Endothelial cell of umbilical vein (primary cell): ENCODE measurements around the gene INSYN2B. TPM values are rescaled to one million over a fixed set of nuclear protein-coding genes. Genes with fewer than 3 reads are reported as not detected.

Source experiments
- BruUV-seq: library from RNA; stranded (reverse); fragments of 400-500 nt; replicated peaks from 2 replicates; lab custom pipeline; 2021; lab: Mats Ljungman, UMichigan
- CTCF ChIA-PET: fragments of 300-600, 350-600 bp; sonication (Branson Sonifier 250); formaldehyde crosslinking; loops from one replicate; lab custom pipeline; 2021; ENCODE audit warnings: antibody characterized with exemption, inconsistent platforms; lab: Charles Lee
- POLR2A ChIA-PET: fragments of 300-600, 350-600 bp; sonication (Branson Sonifier 250); formaldehyde crosslinking; loops from one replicate; lab custom pipeline; 2021; ENCODE audit warnings: antibody characterized with exemption, inconsistent platforms; lab: Charles Lee
- DNase-seq: peaks from one replicate; pipeline ENCODE4 v3.0.0-alpha.2; 2011; ENCODE audit warnings: low read depth, low spot score
- FAIRE-seq: peaks from 2 replicates; lab custom pipeline; 2011; peaks lifted over from hg19 to GRCh38; lab: Jason Lieb, UNC
- H2AFZ ChIP-seq: 2 replicates; pipeline ENCODE4 v1.6.0; 2012; ENCODE audit warnings: low read depth, low read length, control low read depth, inconsistent platforms
- H3K27ac ChIP-seq: 2 replicates; pipeline ENCODE4 v1.5.1; 2011; ENCODE audit warnings: low read depth, mild to moderate bottlenecking, control low read depth, low read length, moderate library complexity; ENCODE audit not compliant: insufficient read depth
- H3K27me3 ChIP-seq, 2 experiments: 2 replicates each; pipeline versions ENCODE4 v1.6.0 to v1.6.1; 2011; ENCODE audit warnings: low read length in 2 of 2, mixed read lengths in 1 of 2; ENCODE audit not compliant: control insufficient read depth in 2 of 2, insufficient read depth in 2 of 2
- H3K36me3 ChIP-seq, 2 experiments: 2 replicates in 1 of 2; 3 replicates in 1 of 2; pipeline ENCODE4 v1.5.1; 2011; ENCODE audit warnings: low read length in 2 of 2, mild to moderate bottlenecking in 1 of 2, moderate library complexity in 1 of 2; ENCODE audit not compliant: control insufficient read depth in 2 of 2, insufficient read depth in 2 of 2; ENCODE audit errors: extremely low read depth in 1 of 2
- H3K4me1 ChIP-seq: 3 replicates; pipeline ENCODE4 v1.5.1; 2011; ENCODE audit warnings: mild to moderate bottlenecking, low read length; ENCODE audit not compliant: control insufficient read depth, insufficient read depth; ENCODE audit errors: extremely low read depth
- H3K4me2 ChIP-seq: 2 replicates; pipeline ENCODE4 v1.6.1; 2011; ENCODE audit warnings: low read length, control low read depth, mixed read lengths; ENCODE audit not compliant: insufficient read depth
- H3K4me3 ChIP-seq, 3 experiments: fragments of 200-600 bp in 1 of 3; sonication (generic), shearing (Covaris generic) in 1 of 3; replicated peaks in 1 of 3; 2 replicates each; pipeline ENCODE4 v1.5.1; 2011 to 2016; ENCODE audit warnings: control low read depth in 3 of 3, low read length in 3 of 3, mild to moderate bottlenecking in 2 of 3, inconsistent platforms in 1 of 3, low read depth in 1 of 3, moderate library complexity in 1 of 3; ENCODE audit not compliant: insufficient read depth in 1 of 3
- H3K79me2 ChIP-seq: 2 replicates; pipeline ENCODE4 v1.6.0; 2012; ENCODE audit warnings: low read length, inconsistent platforms; ENCODE audit not compliant: control insufficient read depth, insufficient read depth
- H3K9ac ChIP-seq: replicated peaks from 2 replicates; pipeline ENCODE3; 2011; ENCODE audit warnings: low read length, control low read depth; ENCODE audit not compliant: insufficient read depth; ENCODE audit errors: extremely low read depth
- H3K9me1 ChIP-seq: replicated peaks from 3 replicates; pipeline ENCODE4 v1.6.0; 2011; ENCODE audit warnings: mild to moderate bottlenecking, low read length; ENCODE audit not compliant: control insufficient read depth, insufficient read depth; ENCODE audit errors: extremely low read depth
- H3K9me3 ChIP-seq: replicated peaks from 2 replicates; pipeline ENCODE4 v1.5.1; 2012; ENCODE audit warnings: low read length, inconsistent platforms; ENCODE audit not compliant: control insufficient read depth, insufficient read depth
- H4K20me1 ChIP-seq: replicated peaks from 2 replicates; pipeline ENCODE3; 2011; ENCODE audit warnings: mild to moderate bottlenecking, low read length; ENCODE audit not compliant: control insufficient read depth, insufficient read depth; ENCODE audit errors: extremely low read depth
- CTCF ChIP-seq, 2 donors: IDR thresholded peaks; 1 replicate in 1 of 2; 2 replicates in 1 of 2; pipeline ENCODE4 v1.5.1; 2011; ENCODE audit warnings: low read length in 2 of 2, mild to moderate bottlenecking in 2 of 2, moderate library complexity in 2 of 2, control low read depth in 1 of 2, inconsistent platforms in 1 of 2, low read depth in 1 of 2; ENCODE audit not compliant: insufficient read depth in 1 of 2; ENCODE audit errors: extremely low read depth in 1 of 2
- EZH2 ChIP-seq: IDR thresholded peaks from 2 replicates; pipeline ENCODE4 v1.6.1; 2012; ENCODE audit warnings: borderline replicate concordance, low read depth, mild to moderate bottlenecking, moderate library complexity, low read length, inconsistent platforms; ENCODE audit not compliant: severe bottlenecking
- FOS ChIP-seq: IDR thresholded peaks from 2 replicates; pipeline ENCODE4 v1.6.1; 2011; ENCODE audit warnings: mild to moderate bottlenecking, low read length, moderate library complexity, borderline replicate concordance; ENCODE audit not compliant: insufficient read depth
- GATA2 ChIP-seq: IDR thresholded peaks from 2 replicates; pipeline ENCODE4 v1.7.0; 2011; ENCODE audit warnings: low read depth, mild to moderate bottlenecking, moderate library complexity, mixed read lengths, low read length; ENCODE audit not compliant: insufficient read length, insufficient read depth
- JUN ChIP-seq: IDR thresholded peaks from 2 replicates; pipeline ENCODE4 v1.6.1; 2011; ENCODE audit warnings: borderline replicate concordance, low read depth; ENCODE audit not compliant: insufficient read length, insufficient read depth
- MAX ChIP-seq: IDR thresholded peaks from 2 replicates; pipeline ENCODE4 v1.6.1; 2011; ENCODE audit not compliant: insufficient read depth, insufficient read length
- MYC ChIP-seq: IDR thresholded peaks from one replicate; pipeline ENCODE4 v1.6.1; 2011; ENCODE audit warnings: mild to moderate bottlenecking, low read depth, low read length
- POLR2A ChIP-seq: IDR thresholded peaks from 2 replicates; pipeline ENCODE4 v1.6.1; 2012; ENCODE audit warnings: low read depth, mild to moderate bottlenecking, control low read depth, low read length
- POLR2AphosphoS5 ChIP-seq: IDR thresholded peaks from 2 replicates; pipeline ENCODE4 v1.6.1; 2012; ENCODE audit warnings: low read depth, mild to moderate bottlenecking, control low read depth, low read length, moderate library complexity; ENCODE audit not compliant: insufficient read depth
- dilution Hi-C: fragments of 300-500 bp; cut with MboI; formaldehyde crosslinking; loops from one replicate; pipeline ENCODE4 v1.15.0; 2019; ENCODE audit warnings: low sequenced_read_pairs; ENCODE audit not compliant: extremely low pct_ligation_motif_present
- intact Hi-C: fragments of 100-400 bp; cut with micrococcal nuclease; formaldehyde crosslinking; loops from one replicate; pipeline ENCODE4 v1.10.0; 2022
- polyA plus RNA-seq, 4 experiments: library from polyadenylated mRNA; depleted of rRNA in 3 of 4; stranded (reverse) in 3 of 4; unstranded in 1 of 4; fragments of >200 nt; gene quantifications; 2 replicates each; pipeline versions ENCODE4 v1.2.1 to v1.2.3, GENCODE V29; 2011 to 2012; ENCODE audit warnings: missing spikeins in 1 of 4
- total RNA-seq: library from RNA; stranded (reverse); gene quantifications from 2 replicates; pipeline ENCODE4 v1.2.3, GENCODE V29; 2021

Gene INSYN2B
- total and polyA plus RNA-seq, 2 donors (not counting 3 experiments of a cell fraction or from before 2014, with no cell fraction given), result 8.2 to 17.1 TPM

DNA sequence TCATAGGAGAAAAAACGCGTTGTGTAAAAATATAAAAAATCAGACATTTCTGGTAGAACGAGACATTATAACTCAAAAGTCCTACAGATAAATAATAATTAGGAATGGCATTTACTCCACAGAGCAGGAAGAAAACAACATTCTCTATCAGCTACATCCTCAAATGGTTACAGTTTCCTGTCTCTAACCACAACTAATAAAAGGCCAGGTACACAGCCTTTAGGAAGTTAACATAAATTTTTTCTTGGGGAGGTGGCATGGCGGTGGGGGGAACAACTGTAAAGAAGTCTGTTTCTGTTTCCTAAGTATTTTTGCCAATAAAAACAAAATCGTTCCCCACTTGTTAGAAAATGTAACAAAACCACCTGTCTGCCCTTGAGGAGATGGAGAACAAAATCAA lies 44.5 kb downstream of the INSYN2B start:
- no peak for TF ChIP-seq GATA2
- no peak for TF ChIP-seq CTCF (IDR thresholded peaks at IDR 0.05; ENCODE audit: extremely low read depth in 1 of 2, insufficient read depth in 1 of 2, low read depth in 1 of 2, low read length in 2 of 2)
- TF ChIP-seq FOS, result no peak
- TF ChIP-seq EZH2, result no peak
- no peak for TF ChIP-seq POLR2AphosphoS5
- TF ChIP-seq POLR2A, result no peak
- TF ChIP-seq JUN, result no peak
- TF ChIP-seq MAX, result no peak
- TF ChIP-seq MYC, result no peak
- H3K27me3 ChIP-seq, result no peaks in the 10 kb centered on the region
- POLR2A ChIA-PET, result no interaction called here
- DNase-seq, result no peak
- H3K4me1 ChIP-seq, result peaks cover 9% of the 10 kb centered on the region
- peaks cover 5% of the 10 kb centered on the region for H3K79me2 ChIP-seq
- no peak overlapping the region for H2AFZ ChIP-seq
- dilution Hi-C loops (no loop called here), intact Hi-C loops (loop anchor here (1.0 kb wide), 1 partner anchor 45 kb away; the partner anchor contains the start of gene INSYN2B)
- H3K4me3 ChIP-seq, result no peak overlapping the region
- H4K20me1 ChIP-seq, result no peaks in the 10 kb centered on the region
- no peaks in the 10 kb centered on the region for H3K9me1 ChIP-seq
- H3K36me3 ChIP-seq, result peaks cover 0 to 4% of the 10 kb centered on the region in 2 experiments
- H3K27ac ChIP-seq, result no peak overlapping the region
- CTCF ChIA-PET, result interaction anchor here (1.1 to 3.5 kb wide), 5 partner anchors 10 to 233 kb away, joined by 3 to 18 read pairs (median 3); partner anchors contain the start of gene INSYN2B
- no peaks in the 10 kb centered on the region for H3K9me3 ChIP-seq
- no TSS peak for BruUV-seq
- no peak for FAIRE-seq
- H3K9ac ChIP-seq, result no peak overlapping the region
- H3K4me2 ChIP-seq, result peak overlapping the region; percentile 1
